Measurements from ENCODE around the gene CDH13. TPM values are rescaled to one million over a fixed set of nuclear protein-coding genes. Genes with fewer than 3 reads are reported as not detected.
A peak's percentile ranks its signal among the peaks of the same experiment; 100 is the strongest.

Gene CDH13
- total RNA-seq, 1 experiment from 2014 or later = 49.3 TPM

GRCh38 chr16:83200005-83200779 lies 573.4 kb downstream of the CDH13 start:
- intact Hi-C loops (cut with micrococcal nuclease) = no loop called here
- peak; percentile 59 for DNase-seq (ENCODE audit: unreplicated experiment)
- peaks cover 6% of the 10 kb centered on the region for H3K4me1 Mint-ChIP-seq (ENCODE audit: insufficient read depth, unreplicated experiment)
- no peaks in the 10 kb centered on the region for H3K9me3 Mint-ChIP-seq (ENCODE audit: unreplicated experiment)
- H3K4me3 Mint-ChIP-seq (ENCODE audit: unreplicated experiment) = no peak overlapping the region
- no peaks in the 10 kb centered on the region for H3K27me3 Mint-ChIP-seq (ENCODE audit: insufficient read depth, unreplicated experiment)
- H3K27ac Mint-ChIP-seq (ENCODE audit: low read depth, unreplicated experiment) = no peak overlapping the region
- ChIA-PET CTCF (interaction anchor here (0.7 kb wide), 1 partner anchor 44 kb away, joined by 4 read pairs; no protein-coding TSS in a partner anchor), POLR2A (no interaction called here)
- H3K36me3 Mint-ChIP-seq (ENCODE audit: insufficient read depth, unreplicated experiment) = no peaks in the 10 kb centered on the region
- TF ChIP-seq CTCF (IDR thresholded peaks at IDR 0.05; ENCODE audit: unreplicated experiment) = no peak
- no TSS peak for BruUV-seq (replicated peaks)

GRCh38 chr16:83201748-83202147 lies 575.0 kb downstream of the CDH13 start:
- DNase-seq (ENCODE audit: unreplicated experiment) = no peak
- ChIA-PET CTCF (interaction anchor here (1.1 kb wide), 1 partner anchor 14 kb away, joined by 4 read pairs; no protein-coding TSS in a partner anchor), POLR2A (no interaction called here)
- Mint-ChIP-seq H3K27me3 (ENCODE audit: insufficient read depth, unreplicated experiment) (no peaks in the 10 kb centered on the region), H3K36me3 (ENCODE audit: insufficient read depth, unreplicated experiment) (no peaks in the 10 kb centered on the region), H3K9me3 (ENCODE audit: unreplicated experiment) (no peaks in the 10 kb centered on the region), H3K27ac (ENCODE audit: low read depth, unreplicated experiment) (no peak overlapping the region), H3K4me1 (ENCODE audit: insufficient read depth, unreplicated experiment) (peaks cover 12% of the 10 kb centered on the region), H3K4me3 (ENCODE audit: unreplicated experiment) (no peak overlapping the region)
- intact Hi-C loops (cut with micrococcal nuclease) = no loop called here
- no TSS peak for BruUV-seq (replicated peaks)
- no peak for TF ChIP-seq CTCF (IDR thresholded peaks at IDR 0.05; ENCODE audit: unreplicated experiment)

- no peak for TF ChIP-seq CTCF (IDR thresholded peaks at IDR 0.05; ENCODE audit: unreplicated experiment)
- ChIA-PET POLR2A (no interaction called here), CTCF (interaction anchor here (1.5 kb wide), 1 partner anchor 942 kb away, joined by 6 read pairs; no protein-coding TSS in a partner anchor)
- Mint-ChIP-seq H3K27me3 (ENCODE audit: insufficient read depth, unreplicated experiment) (no peaks in the 10 kb centered on the region), H3K9me3 (ENCODE audit: unreplicated experiment) (no peaks in the 10 kb centered on the region), H3K27ac (ENCODE audit: low read depth, unreplicated experiment) (no peak overlapping the region), H3K36me3 (ENCODE audit: insufficient read depth, unreplicated experiment) (no peaks in the 10 kb centered on the region), H3K4me1 (ENCODE audit: insufficient read depth, unreplicated experiment) (peaks cover 6% of the 10 kb centered on the region), H3K4me3 (ENCODE audit: unreplicated experiment) (no peak overlapping the region)
- intact Hi-C loops (cut with micrococcal nuclease) = no loop called here
- DNase-seq (ENCODE audit: unreplicated experiment) = peak; percentile 67
- BruUV-seq (replicated peaks) = no TSS peak
These were observed 579.1 kb downstream of the CDH13 start for GRCh38 chr16:83205896-83206295.

GRCh38 chr16:83206426-83206825 lies 579.7 kb downstream of the CDH13 start:
- Mint-ChIP-seq H3K4me1 (ENCODE audit: insufficient read depth, unreplicated experiment) (peaks cover 6% of the 10 kb centered on the region), H3K9me3 (ENCODE audit: unreplicated experiment) (no peaks in the 10 kb centered on the region), H3K27ac (ENCODE audit: low read depth, unreplicated experiment) (no peak overlapping the region), H3K4me3 (ENCODE audit: unreplicated experiment) (no peak overlapping the region), H3K36me3 (ENCODE audit: insufficient read depth, unreplicated experiment) (no peaks in the 10 kb centered on the region), H3K27me3 (ENCODE audit: insufficient read depth, unreplicated experiment) (no peaks in the 10 kb centered on the region)
- ChIA-PET CTCF (interaction anchor here (1.5 kb wide), 1 partner anchor 943 kb away, joined by 6 read pairs; no protein-coding TSS in a partner anchor), POLR2A (no interaction called here)
- DNase-seq (ENCODE audit: unreplicated experiment) = peak; percentile 59
- intact Hi-C loops (cut with micrococcal nuclease) = no loop called here
- TF ChIP-seq CTCF (IDR thresholded peaks at IDR 0.05; ENCODE audit: unreplicated experiment) = no peak
- no TSS peak for BruUV-seq (replicated peaks)

Measured in MCF 10A (cell line).